NCI-H345 (cell line): ENCODE results near the gene SPAG6.
"Not testable (repeated sequence)": the region's sequence is repeated elsewhere in the genome, so short reads cannot be mapped to it uniquely, and the experiment has no call there.

Source experiments
- DNase-seq: peaks from one replicate; lab custom pipeline; 2025; lab: John Stamatoyannopoulos, UW

Gene SPAG6

DNA sequence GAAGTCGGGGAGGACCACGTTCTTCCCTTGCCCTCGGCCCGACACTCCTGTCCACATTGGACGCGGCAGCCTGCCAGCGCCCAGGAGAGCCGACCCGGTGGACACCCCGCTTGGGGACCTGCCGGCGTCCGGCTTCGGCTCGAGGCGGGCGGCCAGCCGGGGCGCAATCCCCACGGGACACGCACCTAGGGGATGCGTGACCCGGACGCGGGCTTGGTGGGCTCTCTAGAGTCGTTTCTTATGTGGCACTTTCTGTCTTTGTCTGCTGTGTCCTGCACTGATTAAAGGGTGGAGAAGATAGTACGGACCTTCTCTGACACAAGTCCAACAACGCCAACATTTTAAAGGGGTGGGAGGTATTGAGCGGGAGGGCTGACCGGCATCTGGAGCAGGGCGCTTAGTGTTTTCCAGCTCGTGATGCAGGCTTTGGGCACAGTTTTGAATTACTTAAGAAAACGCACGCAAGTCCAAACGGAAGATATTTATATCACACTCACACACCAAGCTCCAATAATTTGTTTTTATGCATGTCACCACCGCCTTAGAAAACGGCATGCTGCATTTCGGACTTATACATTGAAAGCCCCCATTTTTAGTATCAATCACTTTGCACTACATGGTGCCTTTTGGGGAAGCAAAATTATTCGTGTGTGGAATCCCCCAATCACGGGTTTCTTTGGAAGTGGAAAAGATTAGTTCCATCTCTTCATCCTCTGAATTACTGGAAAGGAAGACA, 3.9 kb upstream of the SPAG6 start:
- DNase-seq = peak; percentile 47

DNA sequence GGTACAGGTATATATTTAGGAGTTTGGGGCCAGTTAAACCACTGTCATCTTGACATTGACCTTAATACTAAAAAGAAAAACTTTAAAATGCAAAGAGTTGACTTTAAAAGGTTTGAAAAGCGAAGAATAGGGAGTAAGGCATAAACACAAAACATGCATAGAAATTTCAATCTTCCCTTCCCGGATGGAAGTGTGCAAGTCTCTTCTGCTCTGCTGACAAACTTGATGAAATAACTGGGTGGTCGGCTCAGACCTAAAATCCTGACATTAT, 3.4 kb upstream of the SPAG6 start:
- DNase-seq = no peak

DNA sequence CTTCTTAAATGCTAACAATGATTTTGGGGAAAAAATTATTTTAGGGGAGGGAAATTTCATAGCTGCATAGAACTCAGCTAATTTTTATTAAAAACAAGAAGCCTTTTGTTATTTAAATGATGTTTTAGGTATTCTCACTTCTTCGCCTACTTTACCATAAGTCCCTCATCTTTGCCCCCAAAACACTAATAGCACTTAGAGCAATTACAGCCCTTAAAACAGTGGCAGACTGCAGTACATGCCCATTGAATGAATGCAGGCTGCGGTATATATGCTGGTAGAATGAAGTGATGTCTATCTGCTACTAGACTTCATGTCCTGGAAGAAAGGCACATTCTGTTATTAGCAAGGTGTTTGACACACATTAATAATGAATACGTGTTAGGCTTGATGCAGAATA, 2.9 kb upstream of the SPAG6 start:
- no peak for DNase-seq

GRCh38 chr10:22343731-22344130, 1.6 kb upstream of the SPAG6 start:
- no peak for DNase-seq

DNA sequence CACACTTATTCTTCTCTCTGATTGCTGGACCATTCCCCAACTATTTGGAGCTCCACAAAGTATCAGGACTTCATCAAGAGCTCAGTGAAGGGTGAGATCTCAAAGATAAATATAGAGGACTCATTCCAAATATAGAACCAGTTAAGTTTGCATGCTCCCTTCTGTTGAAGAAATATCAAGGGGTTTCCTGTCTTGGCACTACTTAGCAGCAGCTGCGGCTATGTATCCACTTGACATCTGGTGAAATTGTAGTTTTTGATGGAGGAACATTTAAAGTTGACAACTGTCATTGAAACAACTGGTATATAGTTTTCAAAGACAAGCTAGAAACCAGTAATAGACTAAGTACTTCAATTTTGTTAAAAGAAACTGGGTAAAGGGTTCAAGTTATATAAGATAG, 1.0 kb upstream of the SPAG6 start:
- no peak for DNase-seq

GRCh38 chr10:22344781-22345300, 455 bp upstream of the SPAG6 start:
- no peak for DNase-seq

DNA sequence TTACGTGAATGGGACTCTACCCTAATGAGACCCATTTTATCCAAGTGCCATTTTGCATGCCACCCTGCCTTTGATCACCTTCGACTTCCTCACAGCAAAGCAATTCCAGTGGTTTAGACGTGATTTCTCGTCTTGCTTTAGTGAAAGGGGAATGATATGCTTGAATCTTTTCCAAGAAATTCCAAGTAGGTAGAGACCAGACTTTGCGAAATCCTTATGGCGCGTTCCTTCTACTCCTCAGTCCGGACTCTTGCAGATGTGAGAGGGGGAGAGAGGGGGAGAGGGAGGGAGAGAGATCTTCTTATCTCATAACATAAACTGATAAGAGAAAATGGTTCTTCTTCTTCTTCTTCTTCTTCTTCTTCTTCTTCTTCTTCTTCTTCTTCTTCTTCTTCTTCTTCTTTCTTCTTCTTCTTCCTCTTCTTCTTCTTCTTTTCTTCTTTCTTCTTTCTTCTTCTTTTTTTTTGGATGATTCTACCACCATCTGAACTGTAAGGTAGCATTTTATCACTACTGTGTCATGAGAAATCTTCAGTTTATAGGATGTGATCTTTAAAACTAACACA, 883 bp downstream of the SPAG6 start:
- DNase-seq = peak; percentile 9

- DNase-seq = no peak
Observed at GRCh38 chr10:22349755-22350154, 4.5 kb downstream of the SPAG6 start.

- DNase-seq = no peak
Observed at GRCh38 chr10:22351131-22351703, 5.9 kb downstream of the SPAG6 start.

DNA sequence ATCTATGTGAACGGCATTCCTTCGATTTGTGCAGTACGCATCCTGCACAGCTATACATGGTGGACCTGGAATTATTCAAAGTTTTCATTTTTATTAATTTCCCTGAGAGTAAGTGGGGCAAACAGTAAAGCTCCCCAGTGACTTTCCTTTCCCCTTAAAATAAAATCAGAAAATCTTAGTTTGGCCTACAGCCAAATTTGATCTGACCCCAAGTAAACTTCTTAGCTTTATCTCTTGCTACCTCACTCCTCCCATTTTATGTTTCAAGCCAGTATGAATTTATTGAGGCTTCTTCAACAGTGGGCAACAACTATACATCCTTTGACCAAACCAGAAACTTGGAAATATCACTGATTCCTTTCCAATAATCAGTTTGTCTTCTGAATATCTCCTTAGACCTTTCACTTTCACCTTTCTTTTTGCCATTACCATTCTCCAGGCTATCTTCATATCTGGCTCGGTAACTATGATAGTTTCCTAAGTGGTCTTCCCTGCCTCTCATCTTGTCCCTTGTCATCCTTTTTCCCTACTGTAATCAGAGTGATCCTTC, 11.1 kb downstream of the SPAG6 start:
- DNase-seq = no peak

- DNase-seq = not testable (repeated sequence)
Observed at GRCh38 chr10:22357770-22358169, 12.5 kb downstream of the SPAG6 start.

DNA sequence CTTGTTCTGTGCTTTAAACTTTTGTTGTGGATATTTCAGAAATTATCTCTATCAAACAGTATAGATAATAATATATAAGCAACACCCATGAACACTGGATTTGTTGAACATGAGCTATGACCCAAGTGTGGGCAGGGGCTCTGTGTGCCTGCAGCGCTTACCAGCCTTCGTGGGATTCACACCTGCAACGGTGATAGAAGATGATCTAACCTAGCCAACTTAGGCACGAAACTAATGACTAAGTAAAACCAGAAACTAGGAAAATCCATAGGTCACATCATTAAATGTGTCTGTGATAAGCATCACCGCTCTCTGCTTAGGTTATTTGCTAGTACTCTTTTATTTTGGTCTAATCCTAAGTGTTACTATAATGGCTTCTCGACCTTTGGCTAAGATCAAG, 18.0 kb downstream of the SPAG6 start:
- DNase-seq = no peak

DNA sequence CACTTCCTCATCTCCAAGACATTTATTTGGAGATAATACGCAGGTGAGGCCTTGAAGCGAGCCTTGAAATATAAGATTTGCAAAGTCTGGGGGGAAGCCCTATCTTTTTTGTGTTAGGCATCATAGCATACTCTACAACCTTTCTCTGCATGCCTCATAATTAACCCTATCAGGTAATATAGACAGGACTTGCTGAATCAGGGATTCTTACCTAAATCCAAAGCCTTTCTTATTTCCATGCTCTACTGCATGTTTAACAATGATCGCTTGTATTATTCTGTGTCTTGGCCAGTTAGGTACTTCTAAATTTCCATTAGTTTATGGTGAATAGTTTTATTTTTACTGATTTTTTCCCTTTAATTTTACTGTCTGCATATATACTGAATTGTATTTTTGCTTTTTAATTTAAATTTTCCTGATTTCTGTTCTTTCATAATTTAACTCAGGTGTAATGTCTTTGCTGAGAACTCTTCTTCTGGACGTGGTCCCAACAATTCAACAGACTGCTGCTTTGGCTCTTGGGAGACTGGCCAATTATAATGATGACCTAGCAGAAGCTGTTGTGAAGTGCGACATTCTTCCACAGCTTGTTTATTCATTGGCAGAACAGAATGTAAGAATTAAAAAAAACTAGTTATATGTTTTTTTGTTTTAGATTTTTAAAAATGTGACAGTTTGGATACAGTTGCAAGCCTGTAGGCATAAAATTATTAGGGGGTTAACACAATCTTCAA, 19.3 kb downstream of the SPAG6 start:
- DNase-seq = no peak

DNA sequence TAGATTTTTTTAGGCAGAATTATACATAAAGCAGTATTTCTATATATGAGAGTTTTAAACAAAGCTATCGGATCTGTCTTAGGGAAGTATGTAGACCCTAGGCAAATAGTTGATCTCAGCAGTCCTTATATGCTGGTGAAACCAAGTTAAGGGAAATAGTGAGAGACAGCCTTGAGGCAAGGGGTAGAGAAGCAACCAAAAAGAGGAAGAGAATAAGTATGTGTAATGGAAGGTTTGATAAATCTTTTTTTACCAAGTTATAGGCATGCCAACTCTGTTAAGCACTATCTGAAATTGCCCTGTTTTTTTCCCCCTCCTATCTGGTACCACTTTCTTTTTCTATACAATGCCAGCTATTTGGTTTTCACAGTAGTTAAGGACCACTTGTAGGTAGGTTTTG, 19.9 kb downstream of the SPAG6 start:
- no peak for DNase-seq

- no peak for DNase-seq
Observed at GRCh38 chr10:22365644-22366434, 20.5 kb downstream of the SPAG6 start.

GRCh38 chr10:22366435-22366703, 21.1 kb downstream of the SPAG6 start:
- no peak for DNase-seq

DNA sequence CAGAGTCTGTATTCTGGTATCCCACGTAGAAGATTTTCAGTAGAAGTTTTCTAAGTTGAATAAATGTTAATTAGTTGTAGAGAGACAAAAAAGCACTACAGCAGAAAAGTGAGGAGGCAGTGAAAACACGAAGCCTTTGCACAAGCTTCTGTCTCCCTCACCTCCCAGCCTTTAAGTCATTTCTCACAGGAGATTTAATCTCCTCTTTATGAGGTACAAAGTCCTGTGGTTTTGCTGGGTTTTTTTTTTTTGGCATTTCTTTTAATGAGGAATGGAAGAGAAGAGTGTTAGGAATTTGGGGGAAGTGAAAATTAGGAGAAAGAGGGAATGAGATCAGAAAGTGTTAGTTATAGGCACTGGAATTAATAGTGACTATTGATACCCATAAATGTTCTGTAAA, 21.5 kb downstream of the SPAG6 start:
- DNase-seq = no peak

DNA sequence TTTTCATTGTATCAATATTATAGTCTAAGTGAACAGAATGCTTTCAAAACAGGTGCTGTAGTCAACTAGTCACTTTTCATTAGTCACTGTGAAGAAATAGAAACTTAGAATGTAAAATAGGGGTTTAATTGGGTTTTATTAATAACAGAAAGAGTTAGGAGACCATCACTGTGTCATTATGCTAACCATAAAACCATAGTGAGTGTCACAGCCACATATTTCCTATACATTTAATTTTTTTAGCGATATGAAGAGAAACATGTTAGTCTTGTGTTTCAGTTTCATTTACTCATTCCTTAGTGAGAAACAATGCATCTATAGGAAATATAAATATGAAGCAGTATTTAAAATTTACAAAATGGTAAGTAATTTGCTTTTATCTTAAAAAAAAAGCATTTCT, 22.2 kb downstream of the SPAG6 start:
- DNase-seq = no peak

- DNase-seq = no peak
Observed at GRCh38 chr10:22368402-22368801, 23.1 kb downstream of the SPAG6 start.

DNA sequence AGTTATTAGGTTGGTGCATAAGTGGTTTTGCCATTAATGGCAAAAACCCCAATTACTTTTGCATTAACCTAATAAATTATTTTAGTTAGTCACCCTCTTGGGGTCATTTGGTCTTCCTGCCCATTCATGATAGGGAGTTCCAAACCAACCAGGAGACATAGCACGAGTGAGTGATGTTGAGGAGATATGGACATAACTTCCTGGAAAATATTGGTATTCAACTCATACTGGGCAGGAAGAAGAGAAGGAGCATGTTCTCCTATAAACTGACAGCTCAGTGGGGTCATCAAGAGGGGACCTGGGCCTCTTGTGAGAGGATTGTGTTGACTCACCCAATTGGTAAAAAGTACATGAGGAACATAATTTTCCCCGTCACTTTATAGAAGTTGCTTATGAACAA, 23.7 kb downstream of the SPAG6 start:
- no peak for DNase-seq

DNA sequence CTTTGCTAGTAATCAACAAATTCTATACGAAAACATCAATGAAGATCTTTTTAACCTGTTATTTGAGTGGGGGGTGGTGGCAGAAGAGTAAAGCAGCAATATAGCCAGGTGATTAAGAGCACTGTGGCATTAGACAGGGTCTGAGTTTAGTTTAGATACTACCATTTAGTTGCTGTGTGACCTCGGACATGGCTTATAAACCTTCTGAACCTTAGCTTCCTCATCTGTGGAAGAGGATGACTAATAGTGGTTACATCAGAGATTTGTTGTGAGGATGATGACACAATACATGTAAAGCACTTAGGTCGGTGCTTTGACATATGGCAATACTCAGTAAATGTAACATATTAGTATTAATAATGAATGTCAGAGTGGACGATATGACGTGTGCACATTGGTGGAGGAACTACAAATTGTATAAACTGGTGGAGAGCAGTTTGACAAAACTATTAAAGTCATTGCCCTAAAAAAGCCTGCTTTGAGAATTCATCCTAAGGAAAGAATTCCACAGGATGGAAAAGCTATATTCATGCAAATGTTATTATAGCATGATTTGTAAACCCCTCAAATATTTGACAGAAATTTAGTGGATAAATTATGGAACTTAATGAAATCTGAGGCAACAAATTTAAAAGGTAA, 24.3 kb downstream of the SPAG6 start:
- DNase-seq = no peak

GRCh38 chr10:22370320-22370719, 25.0 kb downstream of the SPAG6 start:
- no peak for DNase-seq
